ENCODE measurements around the gene ACOT11.

Gene ACOT11

GRCh38 chr1:54584575-54584974, 36.5 kb downstream of the ACOT11 start:
- no peak for DNase-seq (ENCODE audit: low read depth in 2 of 2, low spot score in 1 of 2)

- no peak for DNase-seq (ENCODE audit: low read depth in 2 of 2, low spot score in 1 of 2)
Observed at GRCh38 chr1:54585181-54586066, 37.4 kb downstream of the ACOT11 start.

- no peak for DNase-seq (ENCODE audit: low read depth in 2 of 2, low spot score in 1 of 2)
Observed at GRCh38 chr1:54588377-54588776, 40.3 kb downstream of the ACOT11 start.

- no peak for DNase-seq (ENCODE audit: low read depth in 2 of 2, low spot score in 1 of 2)
Observed at GRCh38 chr1:54591127-54591756, 43.2 kb downstream of the ACOT11 start.

GRCh38 chr1:54593571-54594160, 45.6 kb downstream of the ACOT11 start:
- DNase-seq (ENCODE audit: low read depth in 2 of 2, low spot score in 1 of 2), result no peak

- DNase-seq (ENCODE audit: low read depth in 2 of 2, low spot score in 1 of 2), result no peak
Observed at GRCh38 chr1:54594463-54594862, 46.4 kb downstream of the ACOT11 start.

- no peak for DNase-seq (ENCODE audit: low read depth in 2 of 2, low spot score in 1 of 2)
Observed at GRCh38 chr1:54595956-54596498, 48.0 kb downstream of the ACOT11 start.

GRCh38 chr1:54596756-54597155, 48.7 kb downstream of the ACOT11 start:
- no peak for DNase-seq (ENCODE audit: low read depth in 2 of 2, low spot score in 1 of 2)

GRCh38 chr1:54597455-54598030, 49.5 kb downstream of the ACOT11 start:
- DNase-seq (ENCODE audit: low read depth in 2 of 2, low spot score in 1 of 2), result no peak

GRCh38 chr1:54599211-54599823, 51.3 kb downstream of the ACOT11 start:
- DNase-seq (ENCODE audit: low read depth in 2 of 2, low spot score in 1 of 2), result no peak

- DNase-seq (ENCODE audit: low read depth in 2 of 2, low spot score in 1 of 2), result no peak
Observed at GRCh38 chr1:54600947-54601721, 53.1 kb downstream of the ACOT11 start.

GRCh38 chr1:54601730-54602129, 53.7 kb downstream of the ACOT11 start:
- DNase-seq (ENCODE audit: low read depth in 2 of 2, low spot score in 1 of 2), result no peak

- no peak for DNase-seq (ENCODE audit: low read depth in 2 of 2, low spot score in 1 of 2)
Observed at GRCh38 chr1:54602554-54602953, 54.5 kb downstream of the ACOT11 start.

- no peak for DNase-seq (ENCODE audit: low read depth in 2 of 2, low spot score in 1 of 2)
Observed at GRCh38 chr1:54603241-54603640, 55.2 kb downstream of the ACOT11 start.

GRCh38 chr1:54604051-54604450, 56.0 kb downstream of the ACOT11 start:
- DNase-seq (ENCODE audit: low read depth in 2 of 2, low spot score in 1 of 2), result no peak

- no peak for DNase-seq (ENCODE audit: low read depth in 2 of 2, low spot score in 1 of 2)
Observed at GRCh38 chr1:54604572-54605370, 56.7 kb downstream of the ACOT11 start.

GRCh38 chr1:54606096-54606989, 58.3 kb downstream of the ACOT11 start:
- no peak for DNase-seq (ENCODE audit: low read depth in 2 of 2, low spot score in 1 of 2)

- no peak for DNase-seq (ENCODE audit: low read depth in 2 of 2, low spot score in 1 of 2)
Observed at GRCh38 chr1:54606990-54607325, 58.9 kb downstream of the ACOT11 start.

All from stimulated activated CD8-positive, alpha-beta memory T cell treated with anti-CD3 and anti-CD28 coated beads, Interleukin-4, amount 100 ng/mL, for 4 hours (primary cell).